Measurements from ENCODE around the gene LPO. TPM values are rescaled to one million over a fixed set of nuclear protein-coding genes. Genes with fewer than 3 reads are reported as not detected.

The LPO gene
- total and polyA plus RNA-seq, 2 donors (not counting 3 experiments of a cell fraction or from before 2014, with no cell fraction given) = not detected

DNA sequence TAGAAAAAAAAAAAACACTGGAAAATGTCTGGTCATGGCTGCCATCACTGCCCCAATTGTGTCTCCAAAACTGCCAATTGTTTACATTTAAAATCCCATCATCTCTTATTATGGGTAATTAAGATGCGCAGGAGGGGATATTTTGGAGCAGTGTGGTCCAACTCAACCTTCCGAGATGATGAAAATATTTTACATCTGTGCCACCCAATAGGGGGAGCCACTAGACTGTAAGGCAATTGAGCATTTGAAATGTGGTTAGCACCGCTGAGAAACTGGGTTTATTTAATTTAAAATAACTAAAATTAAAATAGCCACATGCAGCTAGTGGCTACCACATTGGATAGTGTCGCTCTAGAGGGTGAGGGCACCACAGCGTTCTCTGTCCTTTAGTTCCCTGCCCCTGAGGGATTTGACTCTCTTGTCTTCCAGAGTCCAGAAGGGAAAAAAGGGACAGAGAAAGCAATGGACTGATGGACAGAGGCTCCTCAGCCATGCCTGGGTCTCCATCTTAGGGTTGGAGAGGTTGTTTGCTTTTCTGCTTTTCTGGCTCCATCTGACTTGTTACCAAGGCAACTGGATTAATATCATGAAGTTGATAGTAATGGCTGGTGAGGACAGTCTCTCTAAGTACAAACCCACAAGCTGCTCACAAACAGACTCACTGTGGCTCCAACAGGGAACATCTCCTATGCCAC lies 38.9 kb downstream of the LPO start:
- Histone ChIP-seq H3K9ac (replicated peaks; ENCODE audit: extremely low read depth, insufficient read depth, low read length) (no peak overlapping the region), H3K4me3 (replicated peaks in 1 of 3; ENCODE audit: insufficient read depth in 1 of 3, low read depth in 1 of 3, low read length in 3 of 3) (no peak overlapping the region), H3K9me1 (replicated peaks; ENCODE audit: control insufficient read depth, extremely low read depth, insufficient read depth, low read length) (no peaks in the 10 kb centered on the region), H3K36me3 (ENCODE audit: control insufficient read depth in 2 of 2, extremely low read depth in 1 of 2, insufficient read depth in 2 of 2, low read length in 2 of 2) (no peaks in the 10 kb centered on the region), H3K4me1 (ENCODE audit: control insufficient read depth, extremely low read depth, insufficient read depth, low read length) (no peaks in the 10 kb centered on the region), H4K20me1 (replicated peaks; ENCODE audit: control insufficient read depth, extremely low read depth, insufficient read depth, low read length) (no peaks in the 10 kb centered on the region), H3K27ac (ENCODE audit: insufficient read depth, low read depth, low read length) (no peak overlapping the region), H3K4me2 (ENCODE audit: insufficient read depth, low read length) (no peak overlapping the region), H3K9me3 (replicated peaks; ENCODE audit: control insufficient read depth, insufficient read depth, low read length) (no peaks in the 10 kb centered on the region), H3K27me3 (ENCODE audit: control insufficient read depth in 2 of 2, insufficient read depth in 2 of 2, low read length in 2 of 2) (peaks cover 2 to 8% of the 10 kb centered on the region in 2 experiments), H2AFZ (ENCODE audit: low read depth, low read length) (no peak overlapping the region), H3K79me2 (ENCODE audit: control insufficient read depth, insufficient read depth, low read length) (no peaks in the 10 kb centered on the region)
- intact Hi-C loops (cut with micrococcal nuclease) (loop anchor here (1.0 kb wide), 1 partner anchor 170 kb away; no protein-coding TSS in a partner anchor), dilution Hi-C loops (cut with MboI; ENCODE audit: extremely low pct_ligation_motif_present, low sequenced_read_pairs) (no loop called here)
- ChIA-PET POLR2A (no interaction called here), CTCF (no interaction called here)
- no peak for FAIRE-seq
- no TSS peak for BruUV-seq (replicated peaks)
- TF ChIP-seq FOS (IDR thresholded peaks at IDR 0.05; ENCODE audit: borderline replicate concordance, insufficient read depth, low read length) = no peak
- TF ChIP-seq, protein P1, sequence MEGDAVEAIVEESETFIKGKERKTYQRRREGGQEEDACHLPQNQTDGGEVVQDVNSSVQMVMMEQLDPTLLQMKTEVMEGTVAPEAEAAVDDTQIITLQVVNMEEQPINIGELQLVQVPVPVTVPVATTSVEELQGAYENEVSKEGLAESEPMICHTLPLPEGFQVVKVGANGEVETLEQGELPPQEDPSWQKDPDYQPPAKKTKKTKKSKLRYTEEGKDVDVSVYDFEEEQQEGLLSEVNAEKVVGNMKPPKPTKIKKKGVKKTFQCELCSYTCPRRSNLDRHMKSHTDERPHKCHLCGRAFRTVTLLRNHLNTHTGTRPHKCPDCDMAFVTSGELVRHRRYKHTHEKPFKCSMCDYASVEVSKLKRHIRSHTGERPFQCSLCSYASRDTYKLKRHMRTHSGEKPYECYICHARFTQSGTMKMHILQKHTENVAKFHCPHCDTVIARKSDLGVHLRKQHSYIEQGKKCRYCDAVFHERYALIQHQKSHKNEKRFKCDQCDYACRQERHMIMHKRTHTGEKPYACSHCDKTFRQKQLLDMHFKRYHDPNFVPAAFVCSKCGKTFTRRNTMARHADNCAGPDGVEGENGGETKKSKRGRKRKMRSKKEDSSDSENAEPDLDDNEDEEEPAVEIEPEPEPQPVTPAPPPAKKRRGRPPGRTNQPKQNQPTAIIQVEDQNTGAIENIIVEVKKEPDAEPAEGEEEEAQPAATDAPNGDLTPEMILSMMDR (IDR thresholded peaks at IDR 0.05; ENCODE audit: extremely low read depth in 1 of 2, insufficient read depth in 1 of 2, low read depth in 1 of 2, low read length in 2 of 2) = peak in 1 of 2 donors; percentile 16
- DNase-seq (ENCODE audit: low read depth, low spot score) = no peak

DNA sequence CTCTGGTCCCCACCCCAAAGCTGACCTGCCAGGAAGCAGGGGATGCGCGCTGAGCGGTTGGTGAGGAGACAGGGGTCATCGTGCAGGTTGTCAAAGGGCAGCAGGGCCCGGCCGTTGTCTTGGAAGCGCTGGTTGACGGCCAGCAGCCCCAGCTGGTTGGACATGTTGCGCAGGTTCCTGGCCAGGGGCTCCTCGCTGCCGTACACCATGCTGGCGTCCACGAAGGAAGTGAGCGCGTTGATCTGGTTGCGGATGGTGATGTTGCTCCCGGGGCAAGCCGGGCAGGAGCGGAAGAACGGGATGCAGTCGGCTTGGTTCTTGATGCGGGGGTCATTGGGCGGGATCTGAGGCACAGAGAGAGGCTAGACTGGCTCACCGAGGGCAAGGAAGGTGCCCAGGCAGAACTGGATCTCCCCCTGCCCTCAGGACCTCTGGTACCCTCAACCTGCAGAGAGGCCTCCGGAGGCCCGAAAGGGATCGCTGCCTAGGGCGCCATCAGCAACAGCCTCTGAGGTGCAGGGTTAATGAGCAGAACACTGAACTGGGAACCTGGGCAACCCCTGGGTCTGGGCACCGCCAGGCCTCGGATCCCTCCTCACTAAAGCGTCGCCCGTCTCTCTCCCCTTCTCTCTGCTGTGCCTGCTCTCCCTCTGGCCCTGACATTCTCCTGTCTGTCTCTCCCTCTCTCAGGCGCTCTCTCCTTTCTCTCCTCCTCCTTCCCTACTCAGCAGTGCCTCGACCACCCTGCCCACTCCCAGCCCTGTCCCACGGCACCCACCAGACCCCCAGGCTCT lies 39.6 kb downstream of the LPO start:
- H3K9me3 ChIP-seq (replicated peaks; ENCODE audit: control insufficient read depth, insufficient read depth, low read length) = no peaks in the 10 kb centered on the region
- no peak for FAIRE-seq
- H3K4me1 ChIP-seq (ENCODE audit: control insufficient read depth, extremely low read depth, insufficient read depth, low read length) = no peaks in the 10 kb centered on the region
- intact Hi-C loops (cut with micrococcal nuclease) = loop anchor here (1.0 kb wide), 1 partner anchor 169 kb away; no protein-coding TSS in a partner anchor
- H4K20me1 ChIP-seq (replicated peaks; ENCODE audit: control insufficient read depth, extremely low read depth, insufficient read depth, low read length) = no peaks in the 10 kb centered on the region
- no peak overlapping the region for H3K9ac ChIP-seq (replicated peaks; ENCODE audit: extremely low read depth, insufficient read depth, low read length)
- dilution Hi-C loops (cut with MboI; ENCODE audit: extremely low pct_ligation_motif_present, low sequenced_read_pairs) = no loop called here
- H3K27me3 ChIP-seq (ENCODE audit: control insufficient read depth in 2 of 2, insufficient read depth in 2 of 2, low read length in 2 of 2) = peaks cover 2 to 8% of the 10 kb centered on the region in 2 experiments
- no peaks in the 10 kb centered on the region for H3K9me1 ChIP-seq (replicated peaks; ENCODE audit: control insufficient read depth, extremely low read depth, insufficient read depth, low read length)
- no TSS peak for BruUV-seq (replicated peaks)
- ChIA-PET POLR2A (no interaction called here), CTCF (no interaction called here)
- no peak overlapping the region for H3K27ac ChIP-seq (ENCODE audit: insufficient read depth, low read depth, low read length)
- H3K36me3 ChIP-seq (ENCODE audit: control insufficient read depth in 2 of 2, extremely low read depth in 1 of 2, insufficient read depth in 2 of 2, low read length in 2 of 2) = no peaks in the 10 kb centered on the region
- no peak overlapping the region for H3K4me3 ChIP-seq (replicated peaks in 1 of 3; ENCODE audit: insufficient read depth in 1 of 3, low read depth in 1 of 3, low read length in 3 of 3)
- no peak overlapping the region for H2AFZ ChIP-seq (ENCODE audit: low read depth, low read length)
- H3K4me2 ChIP-seq (ENCODE audit: insufficient read depth, low read length) = no peak overlapping the region
- TF ChIP-seq GATA2 (IDR thresholded peaks at IDR 0.05; ENCODE audit: insufficient read depth, insufficient read length, low read depth, low read length) (no peak), POLR2A (IDR thresholded peaks at IDR 0.05; ENCODE audit: low read depth, low read length) (no peak), POLR2AphosphoS5 (IDR thresholded peaks at IDR 0.05; ENCODE audit: insufficient read depth, low read depth, low read length) (no peak), JUN (IDR thresholded peaks at IDR 0.05; ENCODE audit: borderline replicate concordance, insufficient read depth, insufficient read length, low read depth) (no peak), EZH2 (IDR thresholded peaks at IDR 0.05; ENCODE audit: borderline replicate concordance, low read depth, low read length, severe bottlenecking) (no peak), MYC (IDR thresholded peaks at IDR 0.05; ENCODE audit: low read depth, low read length) (no peak), FOS (IDR thresholded peaks at IDR 0.05; ENCODE audit: borderline replicate concordance, insufficient read depth, low read length) (no peak)
- TF ChIP-seq, protein P2, sequence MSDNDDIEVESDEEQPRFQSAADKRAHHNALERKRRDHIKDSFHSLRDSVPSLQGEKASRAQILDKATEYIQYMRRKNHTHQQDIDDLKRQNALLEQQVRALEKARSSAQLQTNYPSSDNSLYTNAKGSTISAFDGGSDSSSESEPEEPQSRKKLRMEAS (IDR thresholded peaks at IDR 0.05; ENCODE audit: insufficient read depth, insufficient read length) = no peak
- TF ChIP-seq, protein P1 (IDR thresholded peaks at IDR 0.05; ENCODE audit: extremely low read depth in 1 of 2, insufficient read depth in 1 of 2, low read depth in 1 of 2, low read length in 2 of 2) = no peak
- H3K79me2 ChIP-seq (ENCODE audit: control insufficient read depth, insufficient read depth, low read length) = no peaks in the 10 kb centered on the region
- DNase-seq (ENCODE audit: low read depth, low spot score) = no peak

Measured in endothelial cell of umbilical vein (primary cell).